Ascending aorta (tissue), 2 donors: ENCODE data around the gene PRKCA. TPM values are rescaled to one million over a fixed set of nuclear protein-coding genes. Genes with fewer than 3 reads are reported as not detected.

Experiments
- DNase-seq, 2 donors: peaks; one replicate each; pipeline ENCODE4 v3.0.0-alpha.2; 2019; ENCODE audit warnings: low spot score in 2 of 2
- H3K27ac ChIP-seq, 2 donors: fragments of 200-600 bp; sonication (generic); one replicate each; pipeline ENCODE4 v1.5.1; 2016 to 2017; ENCODE audit warnings: mild to moderate bottlenecking in 1 of 2
- H3K27me3 ChIP-seq: fragments of 200-600 bp; sonication (generic); one replicate; pipeline ENCODE4 v1.5.1; 2017
- H3K36me3 ChIP-seq, 2 donors: fragments of 200-600 bp; sonication (generic); one replicate each; pipeline ENCODE4 v1.5.1; 2016
- H3K4me1 ChIP-seq, 2 donors: fragments of 200-600 bp; sonication (generic); one replicate each; pipeline ENCODE4 v1.5.1; 2016 to 2017; ENCODE audit warnings: mild to moderate bottlenecking in 1 of 2
- H3K4me3 ChIP-seq, 2 donors: fragments of 200-600 bp; sonication (generic); one replicate each; pipeline ENCODE4 v1.5.1; 2016 to 2017; ENCODE audit warnings: mild to moderate bottlenecking in 1 of 2
- H3K9me3 ChIP-seq, 2 donors: fragments of 200-600 bp; sonication (generic); one replicate each; pipeline ENCODE4 v1.5.1; 2016
- CTCF ChIP-seq, 3 experiments: fragments of 200-600 bp in 2 of 3; fragments of 450-650 bp in 1 of 3; sonication (generic) in 2 of 3; IDR thresholded peaks; one replicate each; pipeline ENCODE4 v1.5.1; 2016 to 2019; ENCODE audit warnings: antibody characterized with exemption in 3 of 3, mild to moderate bottlenecking in 1 of 3, moderate library complexity in 1 of 3
- intact Hi-C: fragments of 100-400 bp; cut with DNase I; formaldehyde crosslinking; loops from one replicate; pipeline ENCODE4 v1.15.1; 2023
- total RNA-seq: library from RNA; depleted of rRNA; stranded (reverse); fragments of >200 nt; gene quantifications from one replicate; pipeline ENCODE4 v1.1.0, GENCODE V29; 2016

Gene PRKCA
- total RNA-seq, 1 donor from 2014 or later = 3.2 TPM

- intact Hi-C loops = no loop called here
- H3K36me3 ChIP-seq = no peaks in the 10 kb centered on the region
- no peak for DNase-seq
- H3K9me3 ChIP-seq = no peaks in the 10 kb centered on the region
- no peak for TF ChIP-seq CTCF (IDR thresholded peaks at IDR 0.05)
- no peak overlapping the region for H3K4me3 ChIP-seq
- H3K27ac ChIP-seq = no peak overlapping the region
- no peaks in the 10 kb centered on the region for H3K27me3 ChIP-seq
- H3K4me1 ChIP-seq = no peaks in the 10 kb centered on the region
Measured at GRCh38 chr17:66784621-66785364, 482.4 kb downstream of the PRKCA start.

- H3K27me3 ChIP-seq = no peaks in the 10 kb centered on the region
- H3K9me3 ChIP-seq = no peaks in the 10 kb centered on the region
- no peak overlapping the region for H3K27ac ChIP-seq
- no peaks in the 10 kb centered on the region for H3K4me1 ChIP-seq
- H3K4me3 ChIP-seq = no peak overlapping the region
- intact Hi-C loops = no loop called here
- H3K36me3 ChIP-seq = no peaks in the 10 kb centered on the region
- DNase-seq = no peak
- no peak for TF ChIP-seq CTCF (IDR thresholded peaks at IDR 0.05)
Measured at GRCh38 chr17:66786107-66786506, 483.7 kb downstream of the PRKCA start.

- Histone ChIP-seq H3K27me3 (no peaks in the 10 kb centered on the region), H3K4me3 (no peak overlapping the region), H3K4me1 (no peaks in the 10 kb centered on the region), H3K27ac (no peak overlapping the region), H3K36me3 (no peaks in the 10 kb centered on the region), H3K9me3 (no peaks in the 10 kb centered on the region)
- DNase-seq = no peak
- TF ChIP-seq CTCF (IDR thresholded peaks at IDR 0.05) = no peak
- intact Hi-C loops = no loop called here
Measured at GRCh38 chr17:66787914-66788313, 485.5 kb downstream of the PRKCA start.

- no peak overlapping the region for H3K27ac ChIP-seq
- no peak for DNase-seq
- no peaks in the 10 kb centered on the region for H3K4me1 ChIP-seq
- H3K27me3 ChIP-seq = no peaks in the 10 kb centered on the region
- H3K4me3 ChIP-seq = no peak overlapping the region
- H3K36me3 ChIP-seq = no peaks in the 10 kb centered on the region
- intact Hi-C loops = no loop called here
- TF ChIP-seq CTCF (IDR thresholded peaks at IDR 0.05) = no peak
- no peaks in the 10 kb centered on the region for H3K9me3 ChIP-seq
Measured at GRCh38 chr17:66789093-66789492, 486.7 kb downstream of the PRKCA start.

- Histone ChIP-seq H3K4me3 (no peak overlapping the region), H3K27ac (no peak overlapping the region), H3K9me3 (no peaks in the 10 kb centered on the region), H3K27me3 (no peaks in the 10 kb centered on the region), H3K36me3 (no peaks in the 10 kb centered on the region), H3K4me1 (no peaks in the 10 kb centered on the region)
- no peak for TF ChIP-seq CTCF (IDR thresholded peaks at IDR 0.05)
- DNase-seq = no peak
- intact Hi-C loops = no loop called here
Measured at GRCh38 chr17:66789961-66790437, 487.6 kb downstream of the PRKCA start.
